H1 (cell line): ENCODE results near the gene GIMAP2. TPM values are rescaled to one million over a fixed set of nuclear protein-coding genes. Genes with fewer than 3 reads are reported as not detected.

Experiments
- CTCF ChIA-PET: fragments of 300-600 bp; sonication (Branson Sonifier 250); formaldehyde crosslinking; loops from one replicate; lab custom pipeline; 2021; ENCODE audit not compliant: partially characterized antibody; lab: Charles Lee
- POLR2A ChIA-PET: fragments of 300-600 bp; sonication (Branson Sonifier 250); formaldehyde crosslinking; loops from one replicate; lab custom pipeline; 2021; ENCODE audit warnings: inconsistent platforms; ENCODE audit not compliant: partially characterized antibody; lab: Charles Lee
- DNase-seq, 2 experiments: peaks; one replicate each; pipeline versions ENCODE4 v3.0.0 to v3.0.0-alpha.2; 2010 to 2022; ENCODE audit warnings: low spot score in 2 of 2, low read depth in 1 of 2, mixed read lengths in 1 of 2
- FAIRE-seq: peaks from 2 replicates; lab custom pipeline; 2011; peaks lifted over from hg19 to GRCh38; lab: Jason Lieb, UNC
- H2AFZ ChIP-seq: 2 replicates; pipeline ENCODE4 v1.8.1; 2012; ENCODE audit warnings: low read length, inconsistent platforms
- H2AK5ac ChIP-seq: 2 replicates; pipeline ENCODE4 v1.6.1; 2013; ENCODE audit warnings: low read depth, low read length
- H2BK120ac ChIP-seq: replicated peaks from 2 replicates; pipeline ENCODE3; 2013; ENCODE audit warnings: low read depth, low read length, inconsistent platforms
- H2BK12ac ChIP-seq: 2 replicates; pipeline ENCODE4 v1.6.1; 2013; ENCODE audit warnings: low read depth, low read length
- H2BK15ac ChIP-seq: 2 replicates; pipeline ENCODE4 v1.6.1; 2013; ENCODE audit warnings: low read length
- H2BK20ac ChIP-seq: 2 replicates; pipeline ENCODE4 v1.6.1; 2013; ENCODE audit warnings: low read length
- H2BK5ac ChIP-seq: 2 replicates; pipeline ENCODE4 v1.6.1; 2013; ENCODE audit warnings: low read depth, low read length
- H3K14ac ChIP-seq: 2 replicates; pipeline ENCODE4 v1.6.1; 2013; ENCODE audit warnings: inconsistent platforms; ENCODE audit not compliant: insufficient read length
- H3K18ac ChIP-seq: 2 replicates; pipeline ENCODE4 v1.6.1; 2013; ENCODE audit warnings: low read length; ENCODE audit errors: extremely low read depth
- H3K23ac ChIP-seq: 2 replicates; pipeline ENCODE4 v1.6.1; 2013; ENCODE audit warnings: inconsistent platforms; ENCODE audit not compliant: insufficient read length
- H3K23me2 ChIP-seq: 2 replicates; pipeline ENCODE4 v1.6.1; 2013; ENCODE audit warnings: low read depth, low read length
- H3K27ac ChIP-seq: 2 replicates; pipeline ENCODE4 v1.6.1; 2011; ENCODE audit warnings: low read depth, low read length, inconsistent platforms
- H3K27me3 ChIP-seq, 4 experiments: replicated peaks in 1 of 4; 1 replicate in 1 of 4; 2 replicates in 3 of 4; pipeline versions ENCODE4 v1.6.1 to v1.8.1; 2011 to 2013; ENCODE audit warnings: low read length in 3 of 4, mild to moderate bottlenecking in 3 of 4, inconsistent platforms in 2 of 4, mixed read lengths in 2 of 4, moderate library complexity in 1 of 4; ENCODE audit not compliant: control insufficient read depth in 3 of 4, insufficient read depth in 3 of 4; ENCODE audit errors: extremely low read depth in 1 of 4
- H3K36me3 ChIP-seq, 4 experiments: 2 replicates each; pipeline versions ENCODE4 v1.6.1 to v1.8.1; 2011 to 2013; ENCODE audit warnings: mild to moderate bottlenecking in 4 of 4, low read length in 3 of 4, moderate library complexity in 2 of 4, control low read depth in 1 of 4, inconsistent platforms in 1 of 4; ENCODE audit not compliant: insufficient read depth in 4 of 4, control insufficient read depth in 2 of 4
- H3K4ac ChIP-seq: replicated peaks from 2 replicates; pipeline ENCODE3; 2013; ENCODE audit warnings: low read length, low read depth, mixed read lengths, inconsistent platforms; ENCODE audit not compliant: insufficient read length
- H3K4me1 ChIP-seq, 4 experiments: replicated peaks in 1 of 4; 1 replicate in 1 of 4; 2 replicates in 3 of 4; pipeline versions ENCODE4 v1.6.1 to v1.8.1; 2011 to 2013; ENCODE audit warnings: low read length in 3 of 4, inconsistent platforms in 2 of 4, mixed read lengths in 1 of 4; ENCODE audit not compliant: insufficient read depth in 4 of 4, control insufficient read depth in 3 of 4
- H3K4me2 ChIP-seq, 2 experiments: 2 replicates each; pipeline versions ENCODE4 v1.6.1 to v1.8.1; 2011 to 2013; ENCODE audit warnings: low read depth in 2 of 2, low read length in 2 of 2, control low read depth in 1 of 2, inconsistent platforms in 1 of 2, mild to moderate bottlenecking in 1 of 2; ENCODE audit not compliant: insufficient read depth in 1 of 2
- H3K4me3 ChIP-seq, 4 experiments: fragments of 200-600, 300-600 bp in 1 of 4; sonication (generic), shearing (Covaris generic), sonication (Bioruptor Twin) in 1 of 4; 2 replicates each; pipeline versions ENCODE4 v1.5.1 to v1.8.1; 2011 to 2016; ENCODE audit warnings: low read length in 4 of 4, low read depth in 3 of 4, control low read depth in 2 of 4, inconsistent platforms in 2 of 4, mild to moderate bottlenecking in 2 of 4, mixed read lengths in 1 of 4, moderate library complexity in 1 of 4; ENCODE audit not compliant: insufficient read depth in 2 of 4; ENCODE audit errors: extremely low read depth in 1 of 4
- H3K56ac ChIP-seq: replicated peaks from 2 replicates; pipeline ENCODE3; 2013; ENCODE audit warnings: low read depth, mild to moderate bottlenecking, mixed read lengths, low read length, inconsistent platforms; ENCODE audit not compliant: insufficient read length
- H3K79me1 ChIP-seq: 2 replicates; pipeline ENCODE4 v1.6.1; 2013; ENCODE audit warnings: low read depth, low read length, control low read depth
- H3K79me2 ChIP-seq, 2 experiments: 2 replicates each; pipeline versions ENCODE4 v1.6.1 to v1.8.1; 2012 to 2013; ENCODE audit warnings: low read length in 2 of 2, mild to moderate bottlenecking in 2 of 2, inconsistent platforms in 1 of 2; ENCODE audit not compliant: insufficient read depth in 2 of 2, control insufficient read depth in 1 of 2
- H3K9ac ChIP-seq, 4 experiments: replicated peaks in 1 of 4; 1 replicate in 1 of 4; 2 replicates in 3 of 4; pipeline versions ENCODE4 v1.6.1 to v1.8.1; 2011 to 2013; ENCODE audit warnings: low read depth in 3 of 4, low read length in 3 of 4, control low read depth in 2 of 4, mild to moderate bottlenecking in 2 of 4, moderate library complexity in 2 of 4, inconsistent platforms in 1 of 4; ENCODE audit errors: extremely low read depth in 1 of 4
- H3K9me3 ChIP-seq, 2 experiments: 2 replicates each; pipeline versions ENCODE4 v1.6.1 to v1.8.1; 2012 to 2013; ENCODE audit warnings: mild to moderate bottlenecking in 2 of 2, moderate library complexity in 2 of 2, control low read depth in 1 of 2, inconsistent platforms in 1 of 2, low read depth in 1 of 2, low read length in 1 of 2, mixed read lengths in 1 of 2; ENCODE audit not compliant: insufficient read depth in 2 of 2
- H4K20me1 ChIP-seq, 2 experiments: replicated peaks in 1 of 2; 2 replicates each; pipeline versions ENCODE3 to v1.8.1; 2011 to 2013; ENCODE audit warnings: inconsistent platforms in 2 of 2, low read length in 2 of 2, mild to moderate bottlenecking in 1 of 2; ENCODE audit not compliant: insufficient read depth in 2 of 2, control insufficient read depth in 1 of 2
- H4K5ac ChIP-seq: 2 replicates; pipeline ENCODE4 v1.6.1; 2013; ENCODE audit warnings: low read length, low read depth, mixed read lengths, inconsistent platforms; ENCODE audit not compliant: insufficient read length
- H4K8ac ChIP-seq: 2 replicates; pipeline ENCODE4 v1.8.0; 2013; ENCODE audit warnings: mild to moderate bottlenecking, moderate library complexity, low read length, inconsistent platforms; ENCODE audit not compliant: insufficient read depth; ENCODE audit errors: extremely low read depth
- H4K91ac ChIP-seq: replicated peaks from 2 replicates; pipeline ENCODE3; 2013; ENCODE audit warnings: low read length, mixed read lengths, inconsistent platforms; ENCODE audit not compliant: insufficient read length
- ATF3 ChIP-seq: IDR thresholded peaks from 2 replicates; pipeline ENCODE4 v1.6.1; 2011; ENCODE audit warnings: low read depth, mild to moderate bottlenecking, low read length; ENCODE audit not compliant: insufficient read depth
- CEBPB ChIP-seq: IDR thresholded peaks from 2 replicates; pipeline ENCODE4 v1.6.1; 2012; ENCODE audit warnings: low read depth, low read length
- CREB1 ChIP-seq: IDR thresholded peaks from 2 replicates; pipeline ENCODE4 v1.6.1; 2012; ENCODE audit warnings: inconsistent platforms
- EGR1 ChIP-seq: IDR thresholded peaks from 2 replicates; pipeline ENCODE4 v1.6.1; 2011; ENCODE audit warnings: low read depth, low read length, borderline replicate concordance
- FOSL1 ChIP-seq: IDR thresholded peaks from 2 replicates; pipeline ENCODE4 v1.6.1; 2011; ENCODE audit warnings: mild to moderate bottlenecking, low read depth, low read length, moderate library complexity; ENCODE audit not compliant: insufficient read depth
- JUND ChIP-seq: IDR thresholded peaks from 2 replicates; pipeline ENCODE4 v1.6.1; 2011; ENCODE audit warnings: mild to moderate bottlenecking, improper control_type of control experiment, low read length
- KDM4A ChIP-seq: IDR thresholded peaks from one replicate; pipeline ENCODE4 v1.7.1; 2012; ENCODE audit warnings: low read depth, mild to moderate bottlenecking, moderate library complexity, low read length, inconsistent platforms; ENCODE audit not compliant: severe bottlenecking
- KDM5A ChIP-seq: fragments of 200-600 bp; IDR thresholded peaks from 2 replicates; pipeline ENCODE4 v1.7.1; 2012; ENCODE audit warnings: mild to moderate bottlenecking, low read length, inconsistent platforms, mixed read lengths
- MAFK ChIP-seq: IDR thresholded peaks from 2 replicates; pipeline ENCODE4 v1.6.1; 2012; ENCODE audit warnings: low read depth, mild to moderate bottlenecking, improper control_type of control experiment, low read length
- RFX5 ChIP-seq: IDR thresholded peaks from 2 replicates; pipeline ENCODE4 v1.6.1; 2011; ENCODE audit warnings: low read depth, low read length, improper control_type of control experiment, borderline replicate concordance
- SIRT6 ChIP-seq: IDR thresholded peaks from one replicate; pipeline ENCODE4 v1.7.1; 2012; ENCODE audit warnings: low read length, inconsistent platforms
- SRF ChIP-seq: IDR thresholded peaks from 2 replicates; pipeline ENCODE4 v1.6.1; 2011; ENCODE audit warnings: mild to moderate bottlenecking, low read depth, low read length, moderate library complexity
- TAF7 ChIP-seq: optimal IDR thresholded peaks from 2 replicates; pipeline ENCODE3; 2011; ENCODE audit warnings: low read depth, mild to moderate bottlenecking, inconsistent platforms, low read length, moderate library complexity, borderline replicate concordance
- WGBS, 2 experiments: shearing (Covaris generic) in 1 of 2; methylation state at CpG; one replicate each; pipeline versions ENCODE4 v1.1.6 to v1.1.7; 2013 to 2015; ENCODE audit warnings: low lambda C conversion rate in 2 of 2, mixed read lengths in 2 of 2, inconsistent platforms in 1 of 2, low coverage in 1 of 2, missing lambda C conversion rate in 1 of 2; ENCODE audit not compliant: insufficient replicate concordance in 2 of 2, insufficient coverage in 1 of 2, insufficient read length in 1 of 2; ENCODE audit errors: extremely low coverage in 1 of 2, missing lambda C conversion rate in 1 of 2; 5-methylcytosine and 5-hydroxymethylcytosine counted together
- polyA plus RNA-seq, 7 experiments: library from polyadenylated mRNA; depleted of rRNA in 3 of 7; stranded (reverse) in 5 of 7; unstranded in 2 of 7; fragments of >200 nt in 5 of 7; fragments of 200-250 nt in 2 of 7; gene quantifications; 1 replicate in 5 of 7; 2 replicates in 1 of 7; 4 replicates in 1 of 7; pipeline versions ENCODE4 v1.2.1 to v1.2.3, GENCODE V29; 2011 to 2013; ENCODE audit warnings: missing spikeins in 2 of 7, mixed read lengths in 2 of 7
- total RNA-seq: library from RNA; stranded (reverse); fragmentation: NEBNext Ultra II Directional; extraction: Animal tissue kit (Norgen Biotek cat#: 25700); gene quantifications from 2 replicates; pipeline ENCODE4 v1.2.1, GENCODE V29; 2021

GIMAP2 gene
- total and polyA plus RNA-seq, 2 of the 8 experiments (the other 6 are each of a cell fraction or from before 2014, with no cell fraction given) = not detected

GRCh38 chr7:150735596-150736358, 50.3 kb downstream of the GIMAP2 start:
- Histone ChIP-seq H3K23me2 (no peaks in the 10 kb centered on the region), H3K4me2 (no peak overlapping the region), H3K27ac (no peak overlapping the region), H3K4me3 (no peak overlapping the region), H3K9ac (no peak overlapping the region), H3K79me2 (no peaks in the 10 kb centered on the region), H3K56ac (no peak overlapping the region), H2BK20ac (no peak overlapping the region), H2AK5ac (no peak overlapping the region), H4K91ac (no peak overlapping the region), H2BK15ac (no peak overlapping the region), H2BK5ac (no peak overlapping the region), H2BK12ac (no peak overlapping the region), H3K27me3 (peaks cover 83 to 97% (median 92%) of the 10 kb centered on the region in 4 experiments), H3K14ac (no peak overlapping the region), H2AFZ (no peak overlapping the region), H3K36me3 (peaks cover 0 to 5% (median 0%) of the 10 kb centered on the region in 4 experiments; a peak in 1 of 8 replicates), H3K9me3 (peaks cover 0 to 15% of the 10 kb centered on the region in 2 experiments; a peak in 2 of 4 replicates), H4K8ac (no peak overlapping the region), H3K4me1 (peaks cover 0 to 2% (median 0%) of the 10 kb centered on the region in 4 experiments; a peak in 1 of 7 replicates), H2BK120ac (no peak overlapping the region), H4K5ac (no peak overlapping the region), H3K23ac (no peak overlapping the region), H4K20me1 (peaks cover 10 to 36% of the 10 kb centered on the region in 2 experiments), H3K18ac (no peak overlapping the region), H3K4ac (no peak overlapping the region), H3K79me1 (no peaks in the 10 kb centered on the region)
- 30% methylated on average over 3 of the region's 3 CpGs; no CpG with 5 or more reads in 1 of the 2 experiments for WGBS, 2 experiments
- ChIA-PET POLR2A (no interaction called here), CTCF (interaction anchor here (1.0 kb wide), 1 partner anchor 260 kb away, joined by 3 read pairs; no protein-coding TSS in a partner anchor)
- FAIRE-seq = peak; percentile 88
- DNase-seq = peak in 1 of 2 experiments; percentile 31
- TF ChIP-seq MAFK (no peak), TAF7 (no peak), CREB1 (no peak), FOSL1 (no peak), EGR1 (peak; percentile 56; the same call in 1 of the 2 replicates), SRF (no peak), KDM5A (no peak), RFX5 (no peak), SIRT6 (no peak), ATF3 (no peak), CEBPB (0 out of 2 replicates have a peak, but pooled peaks have one; percentile 29), JUND (no peak), KDM4A (no peak)
